NT2/D1 (cell line): ENCODE data around the gene MFSD2A.

ENCODE experiments used
- YY1 ChIP-seq: IDR thresholded peaks from 2 replicates; pipeline ENCODE4 v1.6.1; 2011; ENCODE audit not compliant: insufficient read length, insufficient read depth
- ZNF274 ChIP-seq: IDR thresholded peaks from 2 replicates; pipeline ENCODE4 v1.6.1; 2011; ENCODE audit warnings: mild to moderate bottlenecking, low read depth, low read length

DNA sequence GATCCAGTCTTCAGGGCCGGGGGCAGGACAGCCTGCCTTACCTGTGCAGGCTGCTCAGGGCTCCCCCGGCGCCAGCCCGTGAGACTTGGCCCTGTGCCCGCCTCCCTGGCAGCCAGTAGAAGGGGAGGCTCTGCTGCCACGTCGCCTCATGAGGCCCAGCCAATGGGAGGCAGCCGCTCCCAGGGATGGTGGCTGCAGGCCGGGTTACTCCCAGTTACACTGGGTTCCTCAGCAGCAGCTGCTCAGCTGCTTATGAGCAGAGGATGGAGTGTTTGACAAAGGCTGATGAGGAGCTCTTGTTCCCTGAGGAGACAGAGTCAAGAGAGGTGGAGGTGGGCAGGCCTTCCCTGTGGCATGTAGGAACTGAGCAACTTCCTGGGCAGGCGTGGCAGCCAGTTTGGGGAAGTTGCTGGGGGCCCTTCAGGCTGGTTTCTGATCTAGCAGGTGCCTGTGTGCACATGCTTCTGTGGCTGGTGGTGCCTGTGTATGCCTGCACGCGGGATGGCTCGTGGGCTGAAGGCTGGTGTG, 5.5 kb downstream of the MFSD2A start:
- TF ChIP-seq ZNF274 (no peak), YY1 (no peak)
